HCT116 (cell line): ENCODE results near the gene ARMH1. TPM values are rescaled to one million over a fixed set of nuclear protein-coding genes. Genes with fewer than 3 reads are reported as not detected.

Experiments used
- ATAC-seq: fragments of 200-7000 bp; cut with Tn5 transposase; 2 replicates; pipeline ENCODE4 v1.9.1; 2020; ENCODE audit warnings: mild to moderate bottlenecking, moderate library complexity
- BruUV-seq: library from RNA; stranded (reverse); fragments of 400-500 nt; replicated peaks from 2 replicates; lab custom pipeline; 2021; lab: Mats Ljungman, UMichigan
- CTCF ChIA-PET: fragments of 300-600 bp; sonication (Branson Sonifier 250); formaldehyde crosslinking; loops from one replicate; lab custom pipeline; 2021; ENCODE audit warnings: antibody characterized with exemption; lab: Charles Lee
- POLR2A ChIA-PET: fragments of 300-600, 350-600 bp; sonication (Branson Sonifier 250); formaldehyde crosslinking; loops from one replicate; lab custom pipeline; 2021; ENCODE audit warnings: antibody characterized with exemption; lab: Charles Lee
- RAD21 ChIA-PET, 2 experiments: fragments of 300-600 bp; sonication (Branson Sonifier 250); formaldehyde crosslinking; loops; one replicate each; lab custom pipeline; 2023; ENCODE audit warnings: low total read pairs in 2 of 2; ENCODE audit not compliant: uncharacterized antibody in 2 of 2, unreplicated experiment in 2 of 2, low non-redundant PET in 1 of 2; lab: Charles Lee
- DNase-seq: peaks from one replicate; pipeline ENCODE4 v3.0.0-alpha.2; 2010; ENCODE audit warnings: low read depth, low spot score
- H2AFZ ChIP-seq: fragments of 200-600 bp; shearing (Covaris generic), sonication (generic); 2 replicates; pipeline ENCODE4 v1.6.1; 2017; ENCODE audit warnings: low read depth, mixed run types, mixed read lengths, antibody characterized with exemption, low read length; ENCODE audit not compliant: poor library complexity, severe bottlenecking
- H3K27ac ChIP-seq: 2 replicates; pipeline ENCODE4 v1.5.1; 2012; ENCODE audit warnings: low read depth, low read length
- H3K27me3 ChIP-seq: fragments of 200-600 bp; sonication (generic); 2 replicates; pipeline ENCODE4 v1.6.1; 2016; ENCODE audit warnings: mixed run types, low read length, mixed read lengths; ENCODE audit not compliant: insufficient read depth
- H3K36me3 ChIP-seq, 2 experiments: fragments of 200-500 bp in 1 of 2; fragments of 200-600 bp in 1 of 2; sonication (Bioruptor generic) in 1 of 2; sonication (generic) in 1 of 2; 2 replicates each; pipeline versions ENCODE4 v1.5.1 to v1.6.1; 2014 to 2016; ENCODE audit warnings: low read length in 2 of 2, inconsistent platforms in 1 of 2, mixed read lengths in 1 of 2, mixed run types in 1 of 2; ENCODE audit not compliant: insufficient read depth in 2 of 2, control insufficient read depth in 1 of 2
- H3K4me1 ChIP-seq, 2 experiments: fragments of 200-600 bp in 1 of 2; sonication (generic) in 1 of 2; 2 replicates each; pipeline versions ENCODE4 v1.5.1 to v1.6.1; 2012 to 2017; ENCODE audit warnings: low read length in 2 of 2, inconsistent platforms in 1 of 2, mild to moderate bottlenecking in 1 of 2, mixed read lengths in 1 of 2, mixed run types in 1 of 2, moderate library complexity in 1 of 2; ENCODE audit not compliant: insufficient read depth in 2 of 2, control insufficient read depth in 1 of 2
- H3K4me2 ChIP-seq: fragments of 200-600 bp; sonication (generic); 2 replicates; pipeline ENCODE4 v1.6.1; 2017; ENCODE audit warnings: mixed run types, low read length, mixed read lengths
- H3K4me3 ChIP-seq, 2 experiments: fragments of 200-600 bp in 1 of 2; sonication (generic) in 1 of 2; replicated peaks in 1 of 2; 2 replicates each; pipeline ENCODE4 v1.5.1; 2011 to 2016; ENCODE audit warnings: low read length in 2 of 2, control low read depth in 1 of 2, low read depth in 1 of 2, mild to moderate bottlenecking in 1 of 2, mixed read lengths in 1 of 2, mixed run types in 1 of 2
- H3K79me2 ChIP-seq: fragments of 200-600 bp; sonication (generic); 2 replicates; pipeline ENCODE4 v1.6.1; 2017; ENCODE audit warnings: mild to moderate bottlenecking, mixed run types, low read length, moderate library complexity, mixed read lengths; ENCODE audit not compliant: insufficient read depth
- H3K9ac ChIP-seq: fragments of 200-600 bp; sonication (generic); 2 replicates; pipeline ENCODE4 v1.6.1; 2016; ENCODE audit warnings: low read length, mixed read lengths
- H3K9me2 ChIP-seq: fragments of 200-600 bp; sonication (generic), shearing (Covaris generic); 2 replicates; pipeline ENCODE4 v1.6.1; 2017; ENCODE audit warnings: mixed run types, mild to moderate bottlenecking, moderate library complexity; ENCODE audit not compliant: insufficient read depth
- H3K9me3 ChIP-seq, 2 experiments: fragments of 200-500 bp in 1 of 2; fragments of 200-600 bp in 1 of 2; sonication (Bioruptor generic) in 1 of 2; sonication (generic) in 1 of 2; 2 replicates each; pipeline ENCODE4 v1.6.1; 2014 to 2017; ENCODE audit warnings: low read length in 2 of 2, mixed read lengths in 2 of 2, inconsistent platforms in 1 of 2, low read depth in 1 of 2, mild to moderate bottlenecking in 1 of 2, mixed run types in 1 of 2, moderate library complexity in 1 of 2; ENCODE audit not compliant: control insufficient read depth in 1 of 2, insufficient read depth in 1 of 2
- H4K20me1 ChIP-seq: fragments of 200-600 bp; sonication (generic), shearing (Covaris generic); 2 replicates; pipeline ENCODE4 v1.6.1; 2017; ENCODE audit warnings: mixed run types, mild to moderate bottlenecking, moderate library complexity; ENCODE audit not compliant: insufficient read depth
- ATF3 ChIP-seq: IDR thresholded peaks from 2 replicates; pipeline ENCODE4 v1.6.1; 2012
- CBX3 ChIP-seq: IDR thresholded peaks from 2 replicates; pipeline ENCODE4 v1.6.1; 2012; ENCODE audit warnings: low read depth
- CTCF ChIP-seq, 3 experiments: fragments of 200-600 bp in 1 of 3; sonication (generic) in 1 of 3; IDR thresholded peaks in 2 of 3; conservative IDR thresholded peaks in 1 of 3; 2 replicates each; pipeline ENCODE4 v1.5.1; 2012 to 2017; ENCODE audit warnings: low read depth in 2 of 3, low read length in 2 of 3, antibody characterized with exemption in 1 of 3, borderline replicate concordance in 1 of 3, control low read depth in 1 of 3, mild to moderate bottlenecking in 1 of 3, mixed read lengths in 1 of 3, mixed run types in 1 of 3, moderate library complexity in 1 of 3; ENCODE audit not compliant: insufficient read depth in 1 of 3
- EGR1 ChIP-seq: IDR thresholded peaks from 2 replicates; pipeline ENCODE4 v1.6.1; 2012; ENCODE audit warnings: low read depth
- EZH2 ChIP-seq: fragments of 200-600 bp; sonication (generic); IDR thresholded peaks from 2 replicates; pipeline ENCODE4 v1.6.1; 2017; ENCODE audit warnings: antibody characterized with exemption, mixed run types
- EZH2phosphoT487 ChIP-seq: fragments of 200-600 bp; IDR thresholded peaks from 2 replicates; pipeline ENCODE4 v1.6.1; 2018; ENCODE audit warnings: antibody characterized with exemption, borderline replicate concordance
- POLR2AphosphoS5 ChIP-seq: IDR thresholded peaks from 2 replicates; pipeline ENCODE4 v1.6.1; 2011; ENCODE audit warnings: mild to moderate bottlenecking, low read depth, low read length, moderate library complexity
- RAD21 ChIP-seq: IDR thresholded peaks from 2 replicates; pipeline ENCODE4 v1.6.1; 2012; ENCODE audit warnings: low read depth, mild to moderate bottlenecking
- REST ChIP-seq: IDR thresholded peaks from 2 replicates; pipeline ENCODE4 v1.6.1; 2012; ENCODE audit warnings: low read depth
- SIN3A ChIP-seq: IDR thresholded peaks from 2 replicates; pipeline ENCODE4 v1.6.1; 2012; ENCODE audit warnings: low read depth
- SRF ChIP-seq: IDR thresholded peaks from 2 replicates; pipeline ENCODE4 v1.6.1; 2012; ENCODE audit warnings: low read depth
- TCF7L2 ChIP-seq: IDR thresholded peaks from 2 replicates; pipeline ENCODE4 v1.7.0; 2011; ENCODE audit warnings: borderline replicate concordance, inconsistent platforms; ENCODE audit not compliant: insufficient read depth, insufficient read length; ENCODE audit errors: extremely low read depth
- YY1 ChIP-seq: IDR thresholded peaks from 2 replicates; pipeline ENCODE4 v1.6.1; 2011; ENCODE audit warnings: low read length, low read depth, moderate library complexity, mild to moderate bottlenecking; ENCODE audit not compliant: insufficient replicate concordance; ENCODE audit errors: extremely low read depth
- ZFX ChIP-seq: fragments of 450-650 bp; IDR thresholded peaks from 2 replicates; pipeline ENCODE4 v1.6.1; 2017
- ZNF274 ChIP-seq: fragments of 200-500 bp; sonication (Bioruptor generic); IDR thresholded peaks from 2 replicates; pipeline ENCODE4 v1.6.1; 2014; ENCODE audit warnings: mild to moderate bottlenecking, low read depth, low read length, inconsistent platforms
- intact Hi-C: fragments of 100-400 bp; cut with micrococcal nuclease; formaldehyde crosslinking; loops from 2 replicates; pipeline ENCODE4 v1.10.0; 2022
- total RNA-seq: library from RNA; stranded (reverse); gene quantifications from one replicate; pipeline ENCODE4 v1.2.1, GENCODE V29; 2021; ENCODE audit not compliant: unreplicated experiment

Gene ARMH1
- total RNA-seq, 1 experiment from 2014 or later: 3.2 TPM

- no peak for TF ChIP-seq SIN3A
- no peak for TF ChIP-seq SRF
- no peak for TF ChIP-seq EZH2phosphoT487
- TF ChIP-seq YY1: no peak
- TF ChIP-seq TCF7L2: no peak
- no peak for TF ChIP-seq ATF3
- no peak for TF ChIP-seq CBX3
- TF ChIP-seq RAD21: no peak
- TF ChIP-seq EZH2: no peak
- TF ChIP-seq ZNF274: no peak
- TF ChIP-seq CTCF (IDR thresholded peaks at IDR 0.05 in 2 of 3, conservative IDR thresholded peaks at IDR 0.05 in 1 of 3; ENCODE audit: borderline replicate concordance in 1 of 3, insufficient read depth in 1 of 3, low read depth in 2 of 3, low read length in 2 of 3): no peak
- no peak for TF ChIP-seq POLR2AphosphoS5
- no peak for TF ChIP-seq REST
- no peak for TF ChIP-seq ZFX
- TF ChIP-seq EGR1: no peak
- RAD21 ChIA-PET: no interaction called here
- no TSS peak for BruUV-seq
Measured at GRCh38 chr1:44643721-44644334, 30.7 kb upstream of the ARMH1 start.

More at GRCh38 chr1:44643721-44644334, 30.7 kb upstream of the ARMH1 start:
- H4K20me1 ChIP-seq: no peaks in the 10 kb centered on the region
- H3K4me3 ChIP-seq: no peak overlapping the region
- ChIA-PET POLR2A (no interaction called here), CTCF (interaction anchor here (1.2 kb wide), 1 partner anchor 9 kb away, joined by 3 read pairs; no protein-coding TSS in a partner anchor)
- H3K9me3 ChIP-seq: no peaks in the 10 kb centered on the region
- H3K79me2 ChIP-seq: no peaks in the 10 kb centered on the region
- H3K9ac ChIP-seq: no peak overlapping the region
- H3K4me1 ChIP-seq: no peaks in the 10 kb centered on the region
- ATAC-seq: no peak
- H3K27ac ChIP-seq: no peak overlapping the region
- H3K4me2 ChIP-seq: no peak overlapping the region
- intact Hi-C loops: no loop called here
- peaks cover 18 to 26% of the 10 kb centered on the region in 2 experiments; a peak in 3 of 4 replicates for H3K36me3 ChIP-seq
- H2AFZ ChIP-seq: no peak overlapping the region
- no peaks in the 10 kb centered on the region for H3K9me2 ChIP-seq
- no peak for DNase-seq
- no peaks in the 10 kb centered on the region for H3K27me3 ChIP-seq
